Activated effector memory CD4-positive, alpha-beta T cell treated with Interleukin-2 at 50 U/mL for 16 hours (primary cell): ENCODE data around the gene MPEG1.

ENCODE experiments used
- DNase-seq: peaks from one replicate; pipeline ENCODE4 v3.0.0-alpha.2; 2020

MPEG1 gene

DNA sequence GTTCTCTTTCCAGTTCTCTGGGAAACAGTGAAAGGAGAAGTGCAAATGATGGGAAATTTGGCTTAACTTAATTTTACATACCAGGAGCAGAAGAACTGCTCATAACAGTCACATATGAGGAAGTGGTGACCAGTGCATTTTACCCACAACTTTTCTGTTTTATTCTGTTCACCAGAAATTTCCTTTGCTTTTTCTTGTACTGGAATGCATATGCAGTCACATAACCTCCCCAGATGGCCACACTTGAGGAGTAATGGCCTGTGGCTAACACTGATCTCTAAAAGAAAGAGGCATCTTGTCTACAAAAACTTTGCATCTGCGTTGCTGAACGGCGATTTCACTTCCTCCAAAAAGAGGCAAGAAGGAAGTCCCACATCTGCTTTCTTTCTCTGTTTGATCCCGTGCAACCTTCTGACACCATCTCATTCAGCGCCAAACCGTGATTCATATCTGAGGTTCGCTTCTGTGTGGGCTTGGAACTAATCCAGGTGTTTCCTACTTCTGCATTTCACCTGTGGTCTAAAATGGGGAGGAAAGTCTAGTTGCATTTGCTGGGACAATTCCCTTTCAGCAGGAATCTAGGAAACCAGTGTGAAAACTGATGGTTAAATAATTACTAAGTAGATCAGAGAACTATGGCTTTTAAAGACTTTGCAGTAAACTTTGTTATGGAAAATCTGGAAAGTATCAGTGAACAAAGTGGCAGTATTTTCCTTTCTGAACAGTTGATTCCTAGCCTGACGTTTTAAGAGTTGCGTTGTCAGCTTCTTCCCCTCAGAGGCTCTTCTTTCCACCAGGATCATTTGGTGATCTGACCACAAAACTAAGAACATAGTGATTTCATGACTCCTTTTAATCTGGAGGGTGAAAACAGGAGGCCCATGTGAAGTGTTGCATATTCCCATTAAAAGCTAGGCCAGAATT is 4.2 kb upstream of the MPEG1 start:
- no peak for DNase-seq

DNA sequence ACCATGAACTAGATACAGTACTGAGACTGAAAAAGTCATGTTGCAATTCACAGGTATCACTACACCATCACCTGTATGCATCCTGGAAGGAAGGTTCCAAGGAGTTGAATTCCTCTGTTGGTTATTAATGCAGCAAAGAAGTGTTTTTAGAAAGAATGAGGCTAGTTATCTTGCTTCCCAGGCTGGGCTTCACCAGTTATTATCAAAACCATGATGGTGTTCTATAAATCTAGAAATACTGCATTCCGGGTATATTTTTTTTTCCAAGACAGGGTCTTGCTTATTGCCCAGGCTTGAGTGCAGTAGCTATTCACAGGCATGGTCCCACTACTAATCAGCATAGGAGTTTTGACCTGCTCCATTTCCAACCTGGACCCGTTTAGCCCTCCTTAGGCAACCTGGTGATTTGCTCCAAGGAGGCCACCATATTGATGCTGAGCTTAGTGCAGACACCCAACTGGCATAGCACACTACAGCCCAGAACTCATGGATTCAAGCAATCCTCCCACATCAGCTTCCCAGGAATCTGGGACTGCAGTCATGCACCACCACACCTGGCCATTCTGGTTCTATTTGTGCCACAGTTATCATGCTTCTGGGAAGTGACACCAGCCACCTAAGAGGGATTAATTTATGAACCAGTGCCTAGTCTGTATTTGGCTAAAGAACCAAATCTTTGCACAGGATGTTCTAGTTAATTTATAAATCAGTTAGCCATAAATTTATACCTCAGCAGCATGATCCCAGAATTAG is 1.6 kb upstream of the MPEG1 start:
- no peak for DNase-seq

GRCh38 chr11:59212222-59212621 is 505 bp downstream of the MPEG1 start:
- no peak for DNase-seq

- DNase-seq = no peak
Measured at GRCh38 chr11:59208956-59209355, 3.8 kb downstream of the MPEG1 start.

DNA sequence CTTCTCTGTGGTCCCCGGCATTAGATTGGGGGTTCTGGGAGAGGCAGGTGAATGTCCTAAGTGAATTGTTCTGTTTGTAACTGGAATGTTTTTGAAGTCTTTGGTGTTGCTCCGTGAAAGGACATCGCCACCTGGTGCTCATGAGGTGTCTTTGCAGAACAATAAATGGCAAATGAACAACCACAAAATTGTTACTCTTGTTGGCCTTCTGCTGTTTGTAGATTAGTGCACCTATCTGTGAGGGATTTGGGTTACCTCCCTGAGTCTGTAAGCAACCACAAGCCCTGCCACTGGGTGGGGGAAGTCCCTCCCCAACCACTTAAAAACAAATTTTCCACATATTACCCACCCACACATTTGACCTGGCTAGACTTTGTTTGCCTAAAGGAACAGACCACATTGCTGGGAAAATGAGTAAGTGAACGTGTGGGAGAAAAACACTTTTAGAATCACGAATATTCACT is 4.7 kb downstream of the MPEG1 start:
- no peak for DNase-seq

GRCh38 chr11:59206635-59207034 is 6.1 kb downstream of the MPEG1 start:
- DNase-seq = no peak

DNA sequence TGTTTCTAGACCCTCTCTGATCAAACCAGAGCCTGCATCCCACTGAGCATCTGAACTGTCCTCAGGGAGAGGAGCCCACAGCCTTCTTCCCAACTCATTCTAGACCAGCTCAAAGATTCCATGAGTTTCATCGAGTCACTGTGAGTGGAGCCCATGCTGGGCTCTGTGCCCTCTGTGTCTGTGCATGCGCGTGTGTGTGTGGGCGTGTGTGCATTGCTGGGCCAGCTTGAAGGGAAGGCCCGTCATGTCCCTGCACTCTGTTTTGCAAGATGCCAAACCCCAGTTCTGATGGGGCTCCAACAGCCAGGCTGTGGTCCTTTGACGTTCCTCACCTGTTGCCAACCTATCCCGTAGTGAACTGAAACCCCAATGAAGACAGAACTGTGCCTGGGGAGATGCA is 7.1 kb downstream of the MPEG1 start:
- no peak for DNase-seq

GRCh38 chr11:59204746-59205145 is 8.0 kb downstream of the MPEG1 start:
- no peak for DNase-seq

DNA sequence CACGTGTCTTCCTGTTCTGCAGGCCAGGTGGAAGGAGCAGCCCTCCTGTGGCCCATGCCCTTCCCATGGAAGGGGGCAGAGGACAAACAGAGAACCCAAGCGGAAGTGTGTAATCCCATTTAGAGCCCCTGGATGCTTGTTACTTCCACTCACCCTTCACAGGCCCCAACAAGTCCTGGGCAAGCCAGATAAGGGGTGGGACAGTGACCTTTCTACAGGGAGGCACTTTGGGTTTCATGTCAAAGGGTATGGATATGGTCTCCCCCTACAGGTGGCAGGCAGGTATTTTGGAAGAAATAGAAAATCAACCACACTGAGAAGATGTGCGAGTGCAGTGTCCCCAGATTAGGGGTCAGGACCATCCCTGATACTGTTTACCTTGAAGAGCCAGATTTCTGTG is 11.4 kb downstream of the MPEG1 start:
- no peak for DNase-seq

- no peak for DNase-seq
Measured at GRCh38 chr11:59200423-59200746, 12.3 kb downstream of the MPEG1 start.

- DNase-seq = no peak
Measured at GRCh38 chr11:59199546-59200422, 12.9 kb downstream of the MPEG1 start.

DNA sequence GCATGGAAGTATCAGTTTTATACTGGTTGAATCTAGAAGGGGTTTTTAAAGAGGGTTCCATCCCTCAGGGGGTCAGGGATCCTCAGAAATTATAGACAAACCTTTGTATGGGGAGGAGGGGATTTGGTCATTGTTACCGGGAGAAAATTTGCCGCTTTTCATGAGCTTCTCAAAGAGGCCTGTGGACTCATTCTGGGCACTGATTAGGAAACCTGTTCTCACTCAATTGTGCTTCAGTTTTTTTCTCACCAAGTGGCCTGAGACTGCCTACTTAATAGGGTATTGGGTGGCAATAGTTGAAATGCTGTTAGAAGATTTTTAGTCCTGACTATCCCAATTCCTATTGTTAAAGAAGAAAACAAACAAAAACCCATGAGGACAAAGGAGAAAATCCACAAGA is 14.0 kb downstream of the MPEG1 start:
- DNase-seq = no peak

DNA sequence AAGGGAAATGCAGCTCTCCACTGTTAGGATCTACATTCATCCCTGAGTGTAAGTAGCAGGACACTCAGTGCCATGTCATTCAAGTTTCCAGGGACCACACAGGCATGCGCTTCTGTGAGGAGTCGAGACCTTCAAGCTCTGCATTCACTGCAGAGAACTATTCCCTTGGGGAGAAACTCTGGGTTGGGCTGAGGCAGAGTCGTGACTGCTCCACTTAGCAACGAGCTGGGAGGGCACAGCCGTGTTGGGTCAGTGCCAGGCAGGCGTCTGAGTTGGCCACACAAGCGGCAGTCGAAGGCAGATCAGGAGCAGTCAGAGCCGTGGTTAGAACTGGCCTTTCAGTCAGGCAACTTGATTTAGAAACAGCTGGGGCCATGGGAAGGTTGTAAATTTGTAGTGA is 14.7 kb downstream of the MPEG1 start:
- DNase-seq = no peak

DNA sequence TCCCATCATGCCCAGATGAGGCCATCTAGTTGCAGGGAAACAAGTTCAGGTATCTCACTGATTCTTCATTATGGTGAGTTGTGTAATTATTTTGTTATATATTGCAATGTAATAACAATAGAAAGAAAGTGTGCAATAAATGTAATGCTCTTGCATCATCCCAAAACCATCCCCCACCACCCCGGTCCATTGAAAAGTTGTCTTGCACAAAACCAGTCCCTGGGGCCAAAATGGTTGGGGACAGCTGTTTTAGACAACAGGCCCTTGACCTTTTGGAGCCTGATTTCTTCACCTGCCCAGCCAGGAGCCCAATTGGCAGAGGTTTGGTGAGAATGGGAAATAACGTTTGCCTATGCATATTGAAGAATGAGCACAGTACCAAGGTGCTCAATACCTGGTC is 15.9 kb downstream of the MPEG1 start:
- no peak for DNase-seq

DNA sequence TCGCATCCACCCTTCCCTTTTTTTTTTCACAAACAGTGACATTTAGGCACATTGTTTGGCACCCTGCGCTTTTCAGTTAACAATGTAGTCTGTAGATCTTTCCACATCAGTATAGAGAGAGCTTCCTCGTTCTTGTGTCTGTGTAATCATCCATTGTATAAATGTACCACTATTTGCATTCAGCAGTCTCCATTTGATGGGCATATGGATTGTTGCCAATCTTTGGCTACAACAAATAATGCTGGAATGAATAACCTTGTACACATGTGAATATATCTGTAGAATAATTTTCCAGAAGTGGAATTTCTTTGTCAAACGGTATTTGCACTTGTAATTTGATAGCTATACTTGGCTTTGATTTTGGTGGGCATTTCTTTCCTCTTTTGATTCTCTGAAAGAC is 17.1 kb downstream of the MPEG1 start:
- no peak for DNase-seq

GRCh38 chr11:59193587-59194130 is 19.1 kb downstream of the MPEG1 start:
- no peak for DNase-seq

DNA sequence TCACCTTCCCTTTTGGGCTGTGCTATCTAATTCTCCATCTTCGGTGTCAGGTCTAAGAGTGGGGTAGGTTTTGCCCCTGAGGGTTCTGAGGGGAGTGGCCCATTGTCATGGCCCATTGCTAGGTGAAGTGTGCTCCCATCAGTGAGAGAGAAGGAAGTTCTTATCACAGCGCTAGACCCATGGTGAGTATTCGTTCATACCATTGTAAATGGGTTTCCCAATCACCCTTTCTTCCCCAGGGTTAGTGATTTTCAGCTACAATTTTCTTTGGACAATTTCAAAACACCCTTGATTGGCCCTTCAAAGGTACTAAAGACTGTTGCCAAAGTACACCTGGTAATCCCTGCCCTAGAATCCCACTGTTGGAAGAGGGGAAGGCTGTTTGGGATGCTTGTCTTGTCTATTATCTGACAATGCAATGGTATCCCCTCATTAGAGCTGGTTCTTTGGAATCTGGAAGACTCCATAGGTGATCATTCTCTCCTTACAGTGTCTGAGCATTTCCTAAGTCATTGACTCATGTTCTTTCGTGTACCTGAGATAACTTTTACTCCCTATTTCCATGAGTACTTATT is 20.2 kb downstream of the MPEG1 start:
- DNase-seq = no peak

DNA sequence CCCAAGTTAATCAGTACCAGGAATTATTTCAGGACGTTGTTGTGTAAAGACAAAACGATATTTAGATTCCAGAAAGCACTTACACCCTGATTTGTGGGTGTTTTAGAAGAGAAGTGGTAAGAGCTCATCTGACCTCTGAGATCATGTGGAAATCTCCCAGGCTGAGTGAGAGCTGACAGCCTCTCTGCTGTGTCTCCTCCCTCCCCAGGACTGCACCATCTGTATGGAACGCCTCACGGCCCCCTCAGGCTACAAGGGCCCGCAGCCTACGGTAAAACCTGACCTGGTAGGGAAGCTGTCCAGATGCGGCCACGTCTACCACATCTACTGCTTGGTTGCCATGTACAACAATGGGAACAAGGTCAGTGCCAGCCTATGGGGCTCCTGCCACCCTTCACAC is 20.8 kb downstream of the MPEG1 start:
- no peak for DNase-seq

DNA sequence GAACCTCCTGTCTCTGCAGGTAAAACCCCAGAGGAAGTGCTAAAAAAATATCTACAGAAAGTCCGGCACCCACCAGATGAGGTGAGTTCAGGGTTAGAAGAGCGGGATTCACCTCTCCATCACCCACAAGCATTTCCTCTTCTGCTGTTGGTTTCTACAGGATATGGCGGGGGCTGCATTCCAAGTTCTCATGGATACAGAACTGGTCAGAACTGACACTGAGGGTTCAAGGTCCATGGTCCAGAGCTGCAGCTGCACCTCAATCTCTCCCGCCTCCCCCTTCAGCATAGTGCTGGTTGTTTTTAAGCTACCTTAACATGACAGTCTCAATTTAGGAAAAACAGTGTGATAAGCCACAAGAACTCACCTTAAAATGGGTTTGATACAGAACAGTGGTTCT is 21.6 kb downstream of the MPEG1 start:
- no peak for DNase-seq

DNA sequence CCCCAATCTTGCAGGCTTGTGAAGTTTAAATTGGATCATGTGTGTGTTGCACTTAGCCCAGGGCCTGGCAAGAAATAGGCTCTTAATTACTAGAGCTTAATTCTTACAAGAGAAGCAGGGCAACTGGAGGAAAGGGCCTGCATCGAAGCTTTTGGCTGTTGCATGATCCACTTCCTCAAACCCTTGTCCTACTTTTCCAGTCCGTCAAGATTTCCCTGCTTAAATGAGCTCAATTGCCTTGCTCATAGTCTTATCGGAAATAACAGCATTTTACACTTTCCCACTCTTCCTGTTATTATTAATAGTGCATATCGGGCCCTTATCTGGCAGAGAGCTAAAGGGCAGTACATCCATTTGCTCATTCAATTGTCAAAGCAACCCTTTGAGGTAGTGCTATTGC is 22.7 kb downstream of the MPEG1 start:
- no peak for DNase-seq

DNA sequence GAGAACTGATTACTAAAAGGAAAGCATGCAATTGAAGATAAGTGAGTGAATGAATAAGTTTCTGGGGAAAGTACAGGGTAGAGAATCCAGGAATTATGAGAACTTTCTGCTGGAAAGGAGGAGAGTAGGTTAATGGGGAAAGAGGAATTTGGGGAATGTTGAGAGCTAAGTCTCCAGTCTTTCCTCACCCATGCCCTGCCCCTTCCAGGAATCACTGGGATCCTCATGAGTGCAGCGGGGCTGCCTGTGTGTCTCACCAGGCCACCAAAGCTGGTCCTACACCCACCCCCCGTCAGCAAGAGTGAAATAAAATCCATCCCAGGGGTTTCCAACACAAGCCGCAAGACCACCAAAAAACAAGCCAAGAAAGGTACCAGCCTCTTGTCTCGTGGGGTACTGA is 23.8 kb downstream of the MPEG1 start:
- DNase-seq = no peak

- DNase-seq = no peak
Measured at GRCh38 chr11:59187587-59187986, 25.1 kb downstream of the MPEG1 start.

- no peak for DNase-seq
Measured at GRCh38 chr11:59187035-59187434, 25.7 kb downstream of the MPEG1 start.
